ENCODE measurements around the gene ATPAF2.

The ATPAF2 gene

DNA sequence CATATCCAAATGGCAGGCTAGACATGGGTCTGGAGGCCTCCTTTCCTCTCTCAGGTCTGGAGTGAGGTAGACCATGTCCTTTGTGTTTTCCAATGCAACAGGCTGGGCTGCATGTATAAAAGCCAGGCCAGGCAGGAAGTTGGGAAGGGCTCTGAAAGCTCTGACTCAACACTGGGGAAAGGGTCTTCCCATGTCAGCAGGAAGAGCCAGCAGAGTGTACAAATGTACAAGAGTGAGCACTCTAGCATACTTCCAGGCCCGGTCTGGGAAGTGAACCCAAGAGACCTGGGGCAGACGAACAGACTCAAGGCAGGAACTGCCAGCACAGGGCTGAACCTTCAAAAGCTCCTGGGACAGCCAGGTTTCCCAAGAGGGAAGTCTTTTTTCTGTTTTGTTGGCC lies 7.0 kb downstream of the ATPAF2 start:
- TF ChIP-seq, protein P1, sequence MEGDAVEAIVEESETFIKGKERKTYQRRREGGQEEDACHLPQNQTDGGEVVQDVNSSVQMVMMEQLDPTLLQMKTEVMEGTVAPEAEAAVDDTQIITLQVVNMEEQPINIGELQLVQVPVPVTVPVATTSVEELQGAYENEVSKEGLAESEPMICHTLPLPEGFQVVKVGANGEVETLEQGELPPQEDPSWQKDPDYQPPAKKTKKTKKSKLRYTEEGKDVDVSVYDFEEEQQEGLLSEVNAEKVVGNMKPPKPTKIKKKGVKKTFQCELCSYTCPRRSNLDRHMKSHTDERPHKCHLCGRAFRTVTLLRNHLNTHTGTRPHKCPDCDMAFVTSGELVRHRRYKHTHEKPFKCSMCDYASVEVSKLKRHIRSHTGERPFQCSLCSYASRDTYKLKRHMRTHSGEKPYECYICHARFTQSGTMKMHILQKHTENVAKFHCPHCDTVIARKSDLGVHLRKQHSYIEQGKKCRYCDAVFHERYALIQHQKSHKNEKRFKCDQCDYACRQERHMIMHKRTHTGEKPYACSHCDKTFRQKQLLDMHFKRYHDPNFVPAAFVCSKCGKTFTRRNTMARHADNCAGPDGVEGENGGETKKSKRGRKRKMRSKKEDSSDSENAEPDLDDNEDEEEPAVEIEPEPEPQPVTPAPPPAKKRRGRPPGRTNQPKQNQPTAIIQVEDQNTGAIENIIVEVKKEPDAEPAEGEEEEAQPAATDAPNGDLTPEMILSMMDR (IDR thresholded peaks at IDR 0.05; ENCODE audit: insufficient read depth, missing control alignments) = no peak
- no peak for FAIRE-seq
- DNase-seq (ENCODE audit: insufficient read length, low spot score) = no peak

DNA sequence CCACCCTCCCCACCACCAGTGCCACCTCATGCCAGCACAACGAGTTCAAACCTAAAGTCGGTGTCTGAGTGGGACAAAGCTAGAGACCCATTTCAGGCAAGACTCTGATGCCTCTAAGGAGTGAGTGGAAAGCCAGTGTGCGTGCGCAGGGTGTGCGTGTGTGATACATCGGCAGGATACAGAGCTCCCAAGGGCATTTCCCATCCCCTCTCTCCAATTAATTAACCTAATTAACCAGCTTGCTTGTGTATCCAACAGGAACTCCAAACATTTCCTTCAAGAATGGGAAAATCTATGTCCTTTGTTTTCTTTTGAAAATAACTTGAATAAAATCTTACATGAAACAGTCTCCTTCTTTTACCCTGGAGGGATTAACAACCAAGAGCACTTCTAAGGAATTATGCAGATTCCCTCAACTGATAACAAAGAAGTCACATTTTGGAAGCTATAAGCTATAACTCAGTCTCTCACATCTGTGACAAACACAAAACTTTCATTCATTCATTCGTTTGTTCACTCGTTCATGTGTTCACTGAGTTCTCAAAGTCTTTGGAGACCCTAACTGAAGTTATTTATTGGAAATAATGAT lies 9.9 kb downstream of the ATPAF2 start:
- no peak for FAIRE-seq
- no peak for DNase-seq (ENCODE audit: insufficient read length, low spot score)
- TF ChIP-seq, protein P1 (IDR thresholded peaks at IDR 0.05; ENCODE audit: insufficient read depth, missing control alignments) = no peak

DNA sequence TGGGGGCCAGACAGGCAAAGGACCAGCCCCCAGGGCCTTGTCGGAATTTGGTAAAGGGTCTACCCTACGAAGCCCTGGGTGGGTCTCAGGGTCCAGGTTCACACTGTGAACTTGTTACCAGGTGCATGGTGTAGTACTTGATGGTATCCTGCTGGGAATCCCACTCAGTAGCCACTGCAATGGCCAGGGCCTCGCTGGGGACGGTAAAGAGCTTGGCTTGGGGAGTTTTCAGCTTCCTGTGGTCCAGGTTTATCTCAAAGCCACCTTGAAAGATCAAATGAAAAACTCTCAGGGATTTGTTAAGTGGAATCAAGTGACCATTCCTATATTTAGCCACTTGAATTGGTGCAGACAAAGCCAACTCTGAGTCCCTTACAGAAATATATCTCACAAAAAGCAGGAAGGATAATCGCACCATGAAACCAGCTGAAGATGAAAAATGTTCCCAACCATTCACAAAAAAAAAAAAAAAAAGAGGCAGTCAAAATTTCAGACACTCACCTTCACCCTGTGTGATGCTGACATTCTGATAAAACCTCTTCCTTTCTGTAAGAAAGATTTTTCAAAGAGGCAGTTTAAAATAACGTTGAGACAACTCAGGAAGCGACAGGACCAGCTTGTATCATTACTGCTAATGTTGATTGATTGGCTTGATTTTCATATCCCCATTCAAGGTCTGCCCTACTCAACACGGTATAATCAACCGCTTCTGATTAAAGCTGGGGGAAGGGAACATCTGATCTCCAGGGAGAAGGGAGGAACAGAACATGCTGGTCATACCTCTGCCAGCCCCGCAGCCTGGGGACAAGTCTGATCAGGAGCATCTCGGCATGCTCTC lies 10.6 kb downstream of the ATPAF2 start:
- DNase-seq (ENCODE audit: insufficient read length, low spot score) = no peak
- TF ChIP-seq, protein P1 (IDR thresholded peaks at IDR 0.05; ENCODE audit: insufficient read depth, missing control alignments) = no peak

DNA sequence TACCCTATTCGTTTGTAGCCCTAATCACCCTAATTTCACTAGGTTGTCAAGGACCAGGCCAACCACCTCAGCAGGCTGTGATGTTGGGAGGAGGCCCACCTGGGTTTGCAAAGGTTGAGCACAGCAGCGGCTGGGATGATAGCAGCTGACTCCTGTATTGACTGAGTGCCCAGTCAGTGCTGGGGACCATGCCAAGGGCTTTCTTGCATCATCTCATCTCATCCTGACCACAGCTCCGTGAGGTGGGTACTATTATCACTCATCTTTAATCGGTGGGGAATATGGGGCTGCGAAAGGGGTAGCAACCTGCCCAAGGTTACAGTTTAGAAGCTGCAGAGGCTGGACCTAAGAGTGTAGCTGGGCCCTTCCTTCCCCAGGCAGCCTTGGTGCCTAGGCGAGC lies 11.7 kb downstream of the ATPAF2 start:
- no peak for DNase-seq (ENCODE audit: insufficient read length, low spot score)
- TF ChIP-seq, protein P1 (IDR thresholded peaks at IDR 0.05; ENCODE audit: insufficient read depth, missing control alignments) = no peak
- no peak for FAIRE-seq

More for the DNA sequence above, 10.6 kb downstream of the ATPAF2 start:
- no peak for FAIRE-seq

DNA sequence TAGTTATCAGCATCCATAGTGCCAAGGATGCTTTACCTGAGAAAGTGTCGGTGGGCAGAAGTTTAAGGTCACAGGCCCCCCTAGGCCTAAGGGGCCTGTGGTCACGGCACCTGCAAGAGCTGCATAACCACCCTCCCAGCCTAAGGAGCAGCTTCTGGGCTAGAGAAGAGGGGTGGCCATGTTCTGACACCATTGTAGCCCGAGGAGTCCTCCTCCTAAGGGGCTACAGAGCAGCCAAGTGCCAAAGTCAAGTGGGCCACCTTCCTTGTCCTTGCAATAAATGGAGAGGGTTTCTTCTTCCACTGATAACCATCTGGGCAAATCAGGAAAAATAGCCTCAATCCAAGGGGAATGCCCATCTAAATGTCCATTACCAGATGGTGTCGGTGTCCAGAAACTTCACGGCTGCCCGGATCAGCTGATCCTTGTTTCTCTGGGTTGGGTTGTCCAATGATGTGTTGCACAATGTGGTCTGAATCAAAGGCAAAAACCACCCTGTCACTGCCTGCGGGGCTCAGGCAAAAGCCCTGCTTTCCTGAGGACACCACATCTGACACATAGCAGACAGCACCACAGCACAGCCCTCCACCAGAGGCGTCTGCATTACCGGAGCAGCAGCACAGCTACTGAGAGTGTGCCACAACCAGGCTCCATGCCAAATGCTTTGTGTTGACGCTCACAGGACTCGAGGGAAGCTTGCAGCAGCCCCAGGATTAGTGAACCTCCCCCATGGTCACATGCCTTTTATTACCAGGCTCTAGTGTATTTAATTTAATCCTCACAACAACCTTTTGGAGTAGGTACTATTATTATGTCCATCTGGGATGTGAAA lies 12.8 kb downstream of the ATPAF2 start:
- TF ChIP-seq, protein P1 (IDR thresholded peaks at IDR 0.05; ENCODE audit: insufficient read depth, missing control alignments) = no peak
- no peak for DNase-seq (ENCODE audit: insufficient read length, low spot score)
- FAIRE-seq = no peak

DNA sequence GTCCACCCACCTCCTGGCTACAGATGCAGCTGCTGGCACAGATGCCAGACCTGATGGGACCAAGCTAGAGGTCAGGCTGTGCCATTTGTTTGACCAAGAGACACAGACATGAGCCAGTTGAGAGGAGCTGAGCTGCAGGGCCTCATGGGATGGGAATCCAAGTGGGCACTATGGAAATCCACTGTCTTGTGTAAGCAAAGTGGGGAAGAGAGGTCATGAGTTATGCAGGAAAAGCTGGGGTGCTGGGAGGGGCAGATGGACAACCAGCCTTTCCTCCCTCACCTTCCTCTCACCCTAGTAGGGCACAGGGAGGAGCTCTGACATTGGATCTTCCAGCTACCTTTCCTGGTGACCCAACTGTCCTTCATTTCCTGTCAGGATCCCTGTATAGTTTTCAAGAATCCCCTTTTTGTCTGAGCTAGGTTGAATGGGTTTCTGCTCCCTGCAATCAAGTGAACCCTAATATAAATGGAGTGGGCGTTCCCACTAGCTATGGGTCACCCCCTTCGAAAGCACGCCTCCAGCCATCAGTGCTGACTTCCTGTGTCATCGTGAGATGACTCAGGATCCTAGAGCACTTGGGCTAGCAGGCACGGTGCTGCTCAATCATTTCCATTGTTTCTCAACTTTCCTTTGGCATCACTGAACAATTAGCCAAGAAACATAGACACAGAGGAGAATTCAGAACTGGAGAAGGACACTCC lies 13.6 kb downstream of the ATPAF2 start:
- DNase-seq (ENCODE audit: insufficient read length, low spot score) (no peak), FAIRE-seq (no peak)

More for the DNA sequence above, 13.6 kb downstream of the ATPAF2 start:
- TF ChIP-seq, protein P1 (IDR thresholded peaks at IDR 0.05; ENCODE audit: insufficient read depth, missing control alignments) = no peak
